GM19455 (cell line): ENCODE measurements around the gene TBL1XR1.

Experiments
- ATAC-seq: cut with Tn5 transposase; IDR thresholded peaks from one replicate; pipeline ENCODE4 v1.9.1; 2021; ENCODE audit not compliant: unreplicated experiment

Gene TBL1XR1

GRCh38 chr3:177110895-177111294 lies 86.4 kb downstream of the TBL1XR1 start:
- no peak for ATAC-seq

GRCh38 chr3:177110386-177110785 lies 86.9 kb downstream of the TBL1XR1 start:
- ATAC-seq = no peak

GRCh38 chr3:177109688-177110330 lies 87.5 kb downstream of the TBL1XR1 start:
- ATAC-seq = no peak

- ATAC-seq = no peak
Observed at GRCh38 chr3:177108648-177109047, 88.6 kb downstream of the TBL1XR1 start.

GRCh38 chr3:177107461-177108239 lies 89.6 kb downstream of the TBL1XR1 start:
- ATAC-seq = no peak

GRCh38 chr3:177106594-177106993 lies 90.7 kb downstream of the TBL1XR1 start:
- ATAC-seq = no peak

GRCh38 chr3:177106184-177106583 lies 91.1 kb downstream of the TBL1XR1 start:
- ATAC-seq = peak; percentile 59

GRCh38 chr3:177105623-177106022 lies 91.7 kb downstream of the TBL1XR1 start:
- ATAC-seq = no peak

- no peak for ATAC-seq
Observed at GRCh38 chr3:177104299-177104992, 92.8 kb downstream of the TBL1XR1 start.

GRCh38 chr3:177102553-177102952 lies 94.7 kb downstream of the TBL1XR1 start:
- ATAC-seq = no peak

GRCh38 chr3:177098551-177098950 lies 98.7 kb downstream of the TBL1XR1 start:
- ATAC-seq = no peak

- no peak for ATAC-seq
Observed at GRCh38 chr3:177096615-177097014, 100.7 kb downstream of the TBL1XR1 start.

GRCh38 chr3:177093966-177094365 lies 103.3 kb downstream of the TBL1XR1 start:
- no peak for ATAC-seq

GRCh38 chr3:177089901-177090300 lies 107.4 kb downstream of the TBL1XR1 start:
- no peak for ATAC-seq

GRCh38 chr3:177089110-177089509 lies 108.2 kb downstream of the TBL1XR1 start:
- ATAC-seq = no peak

GRCh38 chr3:177085794-177086193 lies 111.5 kb downstream of the TBL1XR1 start:
- no peak for ATAC-seq

- ATAC-seq = no peak
Observed at GRCh38 chr3:177084616-177085015, 112.7 kb downstream of the TBL1XR1 start.

GRCh38 chr3:177080122-177080521 lies 117.2 kb downstream of the TBL1XR1 start:
- no peak for ATAC-seq

GRCh38 chr3:177079684-177080083 lies 117.6 kb downstream of the TBL1XR1 start:
- ATAC-seq = no peak

- no peak for ATAC-seq
Observed at GRCh38 chr3:177071496-177072156, 125.7 kb downstream of the TBL1XR1 start.
